GM12872 (cell line): ENCODE measurements around the gene SP9.

Experiments used
- TF ChIP-seq, protein P1 (sequence below): IDR thresholded peaks from 3 replicates; pipeline ENCODE4 v1.5.1; 2011; ENCODE audit warnings: low read depth, mild to moderate bottlenecking, low read length, moderate library complexity; ENCODE audit not compliant: insufficient read depth

Gene SP9

GRCh38 chr2:174324530-174324929 is 10.2 kb upstream of the SP9 start:
- TF ChIP-seq, protein P1, sequence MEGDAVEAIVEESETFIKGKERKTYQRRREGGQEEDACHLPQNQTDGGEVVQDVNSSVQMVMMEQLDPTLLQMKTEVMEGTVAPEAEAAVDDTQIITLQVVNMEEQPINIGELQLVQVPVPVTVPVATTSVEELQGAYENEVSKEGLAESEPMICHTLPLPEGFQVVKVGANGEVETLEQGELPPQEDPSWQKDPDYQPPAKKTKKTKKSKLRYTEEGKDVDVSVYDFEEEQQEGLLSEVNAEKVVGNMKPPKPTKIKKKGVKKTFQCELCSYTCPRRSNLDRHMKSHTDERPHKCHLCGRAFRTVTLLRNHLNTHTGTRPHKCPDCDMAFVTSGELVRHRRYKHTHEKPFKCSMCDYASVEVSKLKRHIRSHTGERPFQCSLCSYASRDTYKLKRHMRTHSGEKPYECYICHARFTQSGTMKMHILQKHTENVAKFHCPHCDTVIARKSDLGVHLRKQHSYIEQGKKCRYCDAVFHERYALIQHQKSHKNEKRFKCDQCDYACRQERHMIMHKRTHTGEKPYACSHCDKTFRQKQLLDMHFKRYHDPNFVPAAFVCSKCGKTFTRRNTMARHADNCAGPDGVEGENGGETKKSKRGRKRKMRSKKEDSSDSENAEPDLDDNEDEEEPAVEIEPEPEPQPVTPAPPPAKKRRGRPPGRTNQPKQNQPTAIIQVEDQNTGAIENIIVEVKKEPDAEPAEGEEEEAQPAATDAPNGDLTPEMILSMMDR, result no peak

DNA sequence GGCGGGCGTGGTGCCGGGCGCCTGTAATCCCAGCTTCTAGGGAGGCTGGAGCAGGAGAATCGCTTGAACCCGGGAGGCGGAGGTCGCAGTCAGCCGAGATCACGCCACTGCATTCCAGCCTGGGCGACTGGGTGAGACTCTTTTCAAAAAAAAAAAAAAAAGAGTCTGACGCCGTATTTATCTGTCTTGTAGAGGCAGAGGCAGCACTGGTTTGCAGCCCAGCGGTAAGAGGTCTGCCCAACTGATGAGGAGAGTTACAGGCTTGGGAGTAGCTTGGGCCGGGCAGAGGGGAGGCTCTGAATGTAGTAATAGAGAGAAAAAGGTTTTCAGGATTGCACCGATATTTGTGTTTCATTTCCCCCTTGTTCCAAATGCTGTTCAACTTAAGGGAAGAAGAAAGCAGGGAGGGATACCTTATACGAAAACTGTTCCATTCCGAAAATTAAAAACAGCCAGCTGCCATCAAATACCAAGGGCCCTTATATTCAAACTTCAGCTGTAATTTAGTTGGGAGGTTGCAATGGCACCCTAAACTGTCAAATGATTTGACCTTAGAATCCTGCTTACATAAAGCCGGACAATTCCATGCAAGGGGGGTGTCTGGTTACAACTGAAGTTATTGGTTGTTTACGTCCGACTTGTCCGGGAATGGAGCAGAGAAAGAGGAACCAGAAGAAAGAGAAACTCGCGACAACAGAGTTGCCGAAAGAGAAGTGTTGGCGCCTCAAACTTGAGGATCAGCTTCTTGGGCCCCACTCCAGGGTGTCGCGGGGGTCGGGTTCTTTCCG is 9.2 kb upstream of the SP9 start:
- TF ChIP-seq, protein P1, result no peak

DNA sequence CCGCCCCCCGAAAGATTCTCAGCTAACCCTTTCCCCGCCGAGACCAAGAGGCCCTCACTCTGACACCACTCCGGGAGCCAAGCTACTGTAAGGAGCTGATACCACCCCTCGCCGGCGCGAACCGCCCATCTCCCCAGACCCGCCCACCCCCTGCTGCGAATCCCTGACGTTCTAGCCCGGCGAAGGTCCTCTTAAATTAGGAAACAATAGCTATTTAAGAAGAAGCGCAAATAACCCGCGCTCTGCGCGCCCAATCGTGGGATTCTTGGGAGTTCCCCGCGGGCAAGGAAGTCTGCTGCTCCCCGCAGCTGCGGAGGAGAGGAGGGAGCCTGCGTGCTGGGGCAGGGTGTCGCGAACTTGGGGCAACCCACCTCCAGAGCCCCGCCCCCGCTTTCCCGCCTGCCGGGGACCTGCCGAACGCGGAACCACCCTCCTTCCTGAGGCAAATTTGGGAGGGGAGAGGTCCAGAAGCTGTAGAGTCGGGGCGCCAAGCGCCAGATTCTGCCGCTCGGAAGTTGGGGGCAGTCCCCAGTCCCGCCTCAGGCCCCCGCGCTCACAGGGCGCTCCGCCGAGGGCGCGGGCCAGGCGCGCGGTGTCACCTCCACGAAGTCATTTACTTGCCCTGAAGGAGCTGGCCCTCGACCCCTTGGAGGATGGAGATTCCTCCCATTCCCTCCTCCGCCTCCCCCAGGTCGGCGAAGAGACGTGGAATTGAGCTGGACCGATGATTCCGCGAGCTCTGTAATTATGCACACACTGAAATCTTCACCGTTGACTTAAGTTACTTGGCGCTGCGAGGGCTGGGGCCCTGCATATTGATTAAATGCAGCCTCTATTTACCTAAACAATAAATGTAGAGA is 8.4 kb upstream of the SP9 start:
- TF ChIP-seq, protein P1, result no peak

- TF ChIP-seq, protein P1, result no peak
These were observed 7.5 kb upstream of the SP9 start for GRCh38 chr2:174327021-174327840.

DNA sequence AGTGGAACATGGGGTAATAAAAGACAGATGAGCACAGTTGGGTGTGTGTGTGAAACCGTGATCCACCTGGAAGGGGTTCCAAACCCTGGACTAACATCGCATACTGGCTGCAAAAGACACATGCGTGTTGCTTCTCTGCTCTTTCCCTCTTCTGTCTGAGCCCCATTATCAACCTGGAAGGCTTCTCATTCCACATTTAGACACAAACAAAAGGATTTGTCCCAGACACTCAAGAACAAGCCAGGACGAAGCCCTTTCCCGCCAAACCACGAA is 7.0 kb upstream of the SP9 start:
- TF ChIP-seq, protein P1, result no peak

- TF ChIP-seq, protein P1, result no peak
These were observed 6.4 kb upstream of the SP9 start for GRCh38 chr2:174328114-174328960.
